HL-60 (cell line): ENCODE data around the gene ELMO1.

Source experiments
- DNase-seq, 2 experiments: peaks; one replicate each; pipeline ENCODE4 v3.0.0-alpha.2; 2010 to 2020; ENCODE audit warnings: low read depth in 1 of 2, low spot score in 1 of 2
- H3K27ac ChIP-seq: fragments of 250-450 bp; sonication (Bioruptor Pico); replicated peaks from 2 replicates; pipeline ENCODE4 v1.5.1; 2020; ENCODE audit warnings: mild to moderate bottlenecking, moderate library complexity
- H3K27me3 ChIP-seq: fragments of 250-450 bp; sonication (Bioruptor Pico); 2 replicates; pipeline ENCODE4 v1.5.1; 2021; ENCODE audit warnings: mild to moderate bottlenecking, moderate library complexity; ENCODE audit not compliant: insufficient read depth, poor library complexity, severe bottlenecking
- H3K4me3 ChIP-seq: replicated peaks from 2 replicates; pipeline ENCODE4 v1.5.1; 2011; ENCODE audit warnings: mild to moderate bottlenecking, control low read depth, low read length; ENCODE audit not compliant: insufficient read depth
- GABPA ChIP-seq: IDR thresholded peaks from 2 replicates; pipeline ENCODE4 v1.6.1; 2012; ENCODE audit warnings: low read depth
- POLR2AphosphoS5 ChIP-seq: IDR thresholded peaks from 2 replicates; pipeline ENCODE4 v1.6.1; 2012; ENCODE audit warnings: low read depth
- SPI1 ChIP-seq: IDR thresholded peaks from 2 replicates; pipeline ENCODE4 v1.6.1; 2012; ENCODE audit warnings: low read depth, mild to moderate bottlenecking, borderline replicate concordance
- TF ChIP-seq, protein P1 (sequence below): IDR thresholded peaks from one replicate; pipeline ENCODE4 v1.5.1; 2011; ENCODE audit warnings: low read length, control low read depth, inconsistent platforms; ENCODE audit not compliant: insufficient read depth
- TF ChIP-seq, protein P2 (sequence below): IDR thresholded peaks from 2 replicates; pipeline ENCODE4 v1.6.1; 2012; ENCODE audit warnings: low read depth; ENCODE audit not compliant: insufficient replicate concordance

ELMO1 gene

DNA sequence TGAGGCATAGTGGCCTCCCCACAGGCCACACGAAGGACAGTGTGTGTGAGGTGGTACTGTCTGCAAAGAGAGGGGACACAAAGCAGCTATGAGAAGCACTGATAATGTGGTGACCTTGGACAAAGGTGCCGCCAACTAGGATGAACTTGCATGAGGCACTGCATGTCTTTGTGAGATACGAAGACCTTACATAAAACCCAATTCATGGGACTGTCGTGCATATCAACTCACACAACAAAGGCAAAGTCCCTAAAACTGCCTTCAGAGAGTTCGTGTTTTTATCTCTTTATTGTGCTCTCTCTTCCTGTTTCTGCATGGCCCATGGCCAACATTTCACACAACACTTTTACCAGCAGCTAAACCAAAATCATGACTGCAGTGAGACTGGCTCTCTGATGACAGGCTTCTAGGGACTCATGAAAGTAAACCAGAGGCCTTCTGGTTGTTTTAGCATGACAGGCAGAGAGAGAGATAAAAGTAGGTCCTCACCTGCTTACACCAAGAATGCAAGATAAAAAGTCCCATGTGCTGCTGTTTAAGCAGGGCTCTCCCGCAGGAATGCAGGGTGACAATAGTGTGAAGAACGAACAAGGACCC is 347.8 kb downstream of the ELMO1 start:
- H3K27me3 ChIP-seq: no peaks in the 10 kb centered on the region
- DNase-seq: no peak
- TF ChIP-seq, protein P1, sequence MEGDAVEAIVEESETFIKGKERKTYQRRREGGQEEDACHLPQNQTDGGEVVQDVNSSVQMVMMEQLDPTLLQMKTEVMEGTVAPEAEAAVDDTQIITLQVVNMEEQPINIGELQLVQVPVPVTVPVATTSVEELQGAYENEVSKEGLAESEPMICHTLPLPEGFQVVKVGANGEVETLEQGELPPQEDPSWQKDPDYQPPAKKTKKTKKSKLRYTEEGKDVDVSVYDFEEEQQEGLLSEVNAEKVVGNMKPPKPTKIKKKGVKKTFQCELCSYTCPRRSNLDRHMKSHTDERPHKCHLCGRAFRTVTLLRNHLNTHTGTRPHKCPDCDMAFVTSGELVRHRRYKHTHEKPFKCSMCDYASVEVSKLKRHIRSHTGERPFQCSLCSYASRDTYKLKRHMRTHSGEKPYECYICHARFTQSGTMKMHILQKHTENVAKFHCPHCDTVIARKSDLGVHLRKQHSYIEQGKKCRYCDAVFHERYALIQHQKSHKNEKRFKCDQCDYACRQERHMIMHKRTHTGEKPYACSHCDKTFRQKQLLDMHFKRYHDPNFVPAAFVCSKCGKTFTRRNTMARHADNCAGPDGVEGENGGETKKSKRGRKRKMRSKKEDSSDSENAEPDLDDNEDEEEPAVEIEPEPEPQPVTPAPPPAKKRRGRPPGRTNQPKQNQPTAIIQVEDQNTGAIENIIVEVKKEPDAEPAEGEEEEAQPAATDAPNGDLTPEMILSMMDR: no peak
- peak; percentile 16; the same call in 1 of the 2 replicates for TF ChIP-seq SPI1
- TF ChIP-seq, protein P2, sequence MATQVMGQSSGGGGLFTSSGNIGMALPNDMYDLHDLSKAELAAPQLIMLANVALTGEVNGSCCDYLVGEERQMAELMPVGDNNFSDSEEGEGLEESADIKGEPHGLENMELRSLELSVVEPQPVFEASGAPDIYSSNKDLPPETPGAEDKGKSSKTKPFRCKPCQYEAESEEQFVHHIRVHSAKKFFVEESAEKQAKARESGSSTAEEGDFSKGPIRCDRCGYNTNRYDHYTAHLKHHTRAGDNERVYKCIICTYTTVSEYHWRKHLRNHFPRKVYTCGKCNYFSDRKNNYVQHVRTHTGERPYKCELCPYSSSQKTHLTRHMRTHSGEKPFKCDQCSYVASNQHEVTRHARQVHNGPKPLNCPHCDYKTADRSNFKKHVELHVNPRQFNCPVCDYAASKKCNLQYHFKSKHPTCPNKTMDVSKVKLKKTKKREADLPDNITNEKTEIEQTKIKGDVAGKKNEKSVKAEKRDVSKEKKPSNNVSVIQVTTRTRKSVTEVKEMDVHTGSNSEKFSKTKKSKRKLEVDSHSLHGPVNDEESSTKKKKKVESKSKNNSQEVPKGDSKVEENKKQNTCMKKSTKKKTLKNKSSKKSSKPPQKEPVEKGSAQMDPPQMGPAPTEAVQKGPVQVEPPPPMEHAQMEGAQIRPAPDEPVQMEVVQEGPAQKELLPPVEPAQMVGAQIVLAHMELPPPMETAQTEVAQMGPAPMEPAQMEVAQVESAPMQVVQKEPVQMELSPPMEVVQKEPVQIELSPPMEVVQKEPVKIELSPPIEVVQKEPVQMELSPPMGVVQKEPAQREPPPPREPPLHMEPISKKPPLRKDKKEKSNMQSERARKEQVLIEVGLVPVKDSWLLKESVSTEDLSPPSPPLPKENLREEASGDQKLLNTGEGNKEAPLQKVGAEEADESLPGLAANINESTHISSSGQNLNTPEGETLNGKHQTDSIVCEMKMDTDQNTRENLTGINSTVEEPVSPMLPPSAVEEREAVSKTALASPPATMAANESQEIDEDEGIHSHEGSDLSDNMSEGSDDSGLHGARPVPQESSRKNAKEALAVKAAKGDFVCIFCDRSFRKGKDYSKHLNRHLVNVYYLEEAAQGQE: no peak
- no peak overlapping the region for H3K27ac ChIP-seq
- H3K4me3 ChIP-seq: no peak overlapping the region

DNA sequence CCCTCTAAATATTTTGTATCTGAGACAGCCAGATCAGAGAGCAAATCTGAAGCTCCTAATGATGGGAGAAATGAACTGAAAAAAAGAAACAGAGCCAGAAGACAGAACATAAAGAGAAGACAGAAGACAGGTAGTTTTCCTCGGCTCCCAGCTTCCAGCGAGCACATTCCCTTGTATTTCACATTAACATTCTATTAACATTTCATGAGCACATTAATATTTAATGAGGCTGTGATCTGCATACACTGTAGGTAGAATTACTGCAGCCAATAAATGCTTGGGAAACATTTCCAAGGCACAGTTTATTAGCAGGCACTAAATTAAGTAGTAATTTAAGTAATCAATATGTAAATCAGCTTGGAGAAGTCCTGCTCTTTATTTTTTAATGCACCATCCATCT is 349.9 kb downstream of the ELMO1 start:
- no peak overlapping the region for H3K4me3 ChIP-seq
- no peak for DNase-seq
- TF ChIP-seq GABPA: no peak
- TF ChIP-seq POLR2AphosphoS5: no peak
- TF ChIP-seq, protein P2: no peak
- TF ChIP-seq SPI1: no peak
- TF ChIP-seq, protein P1: no peak
- H3K27me3 ChIP-seq: no peaks in the 10 kb centered on the region
- no peak overlapping the region for H3K27ac ChIP-seq

DNA sequence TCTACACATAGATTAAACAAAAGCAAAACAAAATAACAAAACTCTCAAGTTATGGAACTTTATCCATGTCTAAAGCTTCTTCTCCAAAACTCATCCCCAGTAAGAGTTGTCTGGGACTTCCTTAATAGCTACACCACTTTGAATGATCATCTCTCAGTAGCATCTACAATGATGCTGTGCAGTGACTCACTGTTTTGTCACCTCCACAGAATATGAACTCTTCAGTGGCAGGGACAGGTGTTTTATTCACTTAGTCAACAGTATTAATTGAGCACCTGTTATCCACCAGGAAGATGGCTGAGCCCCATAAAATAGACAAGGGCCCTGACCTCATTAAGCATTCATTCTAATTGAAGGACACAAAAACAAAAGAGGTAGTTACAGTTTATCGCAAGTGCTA is 350.7 kb downstream of the ELMO1 start:
- DNase-seq: no peak
- no peaks in the 10 kb centered on the region for H3K27me3 ChIP-seq
- no peak for TF ChIP-seq SPI1
- TF ChIP-seq, protein P1: no peak
- TF ChIP-seq, protein P2: no peak
- no peak for TF ChIP-seq GABPA
- no peak for TF ChIP-seq POLR2AphosphoS5
- no peak overlapping the region for H3K27ac ChIP-seq
- H3K4me3 ChIP-seq: no peak overlapping the region
